ENCODE data around the gene TRPC4AP. TPM values are rescaled to one million over a fixed set of nuclear protein-coding genes. Genes with fewer than 3 reads are reported as not detected.
A peak's percentile ranks its signal among the peaks of the same experiment; 100 is the strongest.

TRPC4AP gene
- total RNA-seq, 1 donor from 2014 or later, result 118 TPM

- Mint-ChIP-seq H3K4me3 (ENCODE audit: unreplicated experiment) (no peak overlapping the region), H3K27ac (ENCODE audit: unreplicated experiment) (peak overlapping the region; percentile 10), H3K36me3 (ENCODE audit: low read depth) (peaks cover 48% of the 10 kb centered on the region), H3K27me3 (ENCODE audit: low read depth) (no peaks in the 10 kb centered on the region), H3K9me3 (ENCODE audit: low read depth) (no peaks in the 10 kb centered on the region), H3K4me1 (ENCODE audit: low read depth) (peaks cover 14% of the 10 kb centered on the region)
- TF ChIP-seq CTCF (IDR thresholded peaks at IDR 0.05), result no peak
- DNase-seq (ENCODE audit: low spot score), result no peak
These were observed 76.8 kb downstream of the TRPC4AP start for GRCh38 chr20:35015863-35016193.

GRCh38 chr20:35014537-35014936 lies 78.1 kb downstream of the TRPC4AP start:
- no peak for DNase-seq (ENCODE audit: low spot score)
- Mint-ChIP-seq H3K27me3 (ENCODE audit: low read depth) (no peaks in the 10 kb centered on the region), H3K9me3 (ENCODE audit: low read depth) (no peaks in the 10 kb centered on the region), H3K4me1 (ENCODE audit: low read depth) (peaks cover 14% of the 10 kb centered on the region), H3K36me3 (ENCODE audit: low read depth) (peaks cover 47% of the 10 kb centered on the region), H3K27ac (ENCODE audit: unreplicated experiment) (peak overlapping the region; percentile 92), H3K4me3 (ENCODE audit: unreplicated experiment) (no peak overlapping the region)
- TF ChIP-seq CTCF (IDR thresholded peaks at IDR 0.05), result no peak

- Mint-ChIP-seq H3K27ac (ENCODE audit: unreplicated experiment) (peak overlapping the region; percentile 92), H3K9me3 (ENCODE audit: low read depth) (no peaks in the 10 kb centered on the region), H3K4me1 (ENCODE audit: low read depth) (peaks cover 14% of the 10 kb centered on the region), H3K27me3 (ENCODE audit: low read depth) (no peaks in the 10 kb centered on the region), H3K4me3 (ENCODE audit: unreplicated experiment) (no peak overlapping the region), H3K36me3 (ENCODE audit: low read depth) (peaks cover 54% of the 10 kb centered on the region)
- DNase-seq (ENCODE audit: low spot score), result no peak
- no peak for TF ChIP-seq CTCF (IDR thresholded peaks at IDR 0.05)
These were observed 78.9 kb downstream of the TRPC4AP start for GRCh38 chr20:35013421-35014411.

GRCh38 chr20:35012227-35013069 lies 80.2 kb downstream of the TRPC4AP start:
- Mint-ChIP-seq H3K9me3 (ENCODE audit: low read depth) (no peaks in the 10 kb centered on the region), H3K27ac (ENCODE audit: unreplicated experiment) (no peak overlapping the region), H3K4me3 (ENCODE audit: unreplicated experiment) (no peak overlapping the region), H3K4me1 (ENCODE audit: low read depth) (peaks cover 14% of the 10 kb centered on the region), H3K27me3 (ENCODE audit: low read depth) (no peaks in the 10 kb centered on the region), H3K36me3 (ENCODE audit: low read depth) (peaks cover 62% of the 10 kb centered on the region)
- TF ChIP-seq CTCF (IDR thresholded peaks at IDR 0.05), result no peak
- DNase-seq (ENCODE audit: low spot score), result peak; percentile 51

- Mint-ChIP-seq H3K36me3 (ENCODE audit: low read depth) (peaks cover 63% of the 10 kb centered on the region), H3K9me3 (ENCODE audit: low read depth) (no peaks in the 10 kb centered on the region), H3K27me3 (ENCODE audit: low read depth) (no peaks in the 10 kb centered on the region), H3K4me1 (ENCODE audit: low read depth) (peaks cover 14% of the 10 kb centered on the region), H3K4me3 (ENCODE audit: unreplicated experiment) (no peak overlapping the region), H3K27ac (ENCODE audit: unreplicated experiment) (no peak overlapping the region)
- TF ChIP-seq CTCF (IDR thresholded peaks at IDR 0.05), result no peak
- no peak for DNase-seq (ENCODE audit: low spot score)
These were observed 80.9 kb downstream of the TRPC4AP start for GRCh38 chr20:35011589-35012226.
